ENCODE measurements around the gene GCLM. TPM values are rescaled to one million over a fixed set of nuclear protein-coding genes. Genes with fewer than 3 reads are reported as not detected.
A peak's percentile ranks its signal among the peaks of the same experiment; 100 is the strongest.

Gene GCLM
- total and polyA plus RNA-seq, 9 of the 15 experiments (the other 6 are each of a cell fraction or from before 2014, with no cell fraction given): 9.3 to 71.6 (median 24.5) TPM

GRCh38 chr1:93878889-93879586 lies 30.2 kb downstream of the GCLM start, which contains the start of gene DNTTIP2 (continued):
- TF ChIP-seq, protein P1, sequence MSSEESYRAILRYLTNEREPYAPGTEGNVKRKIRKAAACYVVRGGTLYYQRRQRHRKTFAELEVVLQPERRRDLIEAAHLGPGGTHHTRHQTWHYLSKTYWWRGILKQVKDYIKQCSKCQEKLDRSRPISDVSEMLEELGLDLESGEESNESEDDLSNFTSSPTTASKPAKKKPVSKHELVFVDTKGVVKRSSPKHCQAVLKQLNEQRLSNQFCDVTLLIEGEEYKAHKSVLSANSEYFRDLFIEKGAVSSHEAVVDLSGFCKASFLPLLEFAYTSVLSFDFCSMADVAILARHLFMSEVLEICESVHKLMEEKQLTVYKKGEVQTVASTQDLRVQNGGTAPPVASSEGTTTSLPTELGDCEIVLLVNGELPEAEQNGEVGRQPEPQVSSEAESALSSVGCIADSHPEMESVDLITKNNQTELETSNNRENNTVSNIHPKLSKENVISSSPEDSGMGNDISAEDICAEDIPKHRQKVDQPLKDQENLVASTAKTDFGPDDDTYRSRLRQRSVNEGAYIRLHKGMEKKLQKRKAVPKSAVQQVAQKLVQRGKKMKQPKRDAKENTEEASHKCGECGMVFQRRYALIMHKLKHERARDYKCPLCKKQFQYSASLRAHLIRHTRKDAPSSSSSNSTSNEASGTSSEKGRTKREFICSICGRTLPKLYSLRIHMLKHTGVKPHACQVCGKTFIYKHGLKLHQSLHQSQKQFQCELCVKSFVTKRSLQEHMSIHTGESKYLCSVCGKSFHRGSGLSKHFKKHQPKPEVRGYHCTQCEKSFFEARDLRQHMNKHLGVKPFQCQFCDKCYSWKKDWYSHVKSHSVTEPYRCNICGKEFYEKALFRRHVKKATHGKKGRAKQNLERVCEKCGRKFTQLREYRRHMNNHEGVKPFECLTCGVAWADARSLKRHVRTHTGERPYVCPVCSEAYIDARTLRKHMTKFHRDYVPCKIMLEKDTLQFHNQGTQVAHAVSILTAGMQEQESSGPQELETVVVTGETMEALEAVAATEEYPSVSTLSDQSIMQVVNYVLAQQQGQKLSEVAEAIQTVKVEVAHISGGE (CRISPR knock-in tag; IDR thresholded peaks at IDR 0.05): peak in 1 of 3 experiments; percentile 34; a peak in 1 of 6 replicates
- TF ChIP-seq SRSF7 (optimal IDR thresholded peaks at IDR 0.05; ENCODE audit: low read depth, low read length): no peak
- TF ChIP-seq ZC3H11A (IDR thresholded peaks at IDR 0.05; ENCODE audit: low read depth, low read length): no peak
- TF ChIP-seq HCFC1 (IDR thresholded peaks at IDR 0.05; ENCODE audit: low read depth, low read length): peak; percentile 84
- peak; percentile 90 for TF ChIP-seq ZHX1 (conservative IDR thresholded peaks at IDR 0.05; ENCODE audit: low read length)
- peak; percentile 0; the same call in 1 of the 2 replicates for TF ChIP-seq ZBTB17 (CRISPR knock-in tag; IDR thresholded peaks at IDR 0.05)
- TF ChIP-seq ETS2 (tag; IDR thresholded peaks at IDR 0.05; ENCODE audit: borderline replicate concordance, poor library complexity, severe bottlenecking): no peak
- TF ChIP-seq RBFOX2 (IDR thresholded peaks at IDR 0.05; ENCODE audit: low read depth, low read length): peak; percentile 98
- peak; percentile 22; the same call in 1 of the 2 replicates for TF ChIP-seq FOXM1 (IDR thresholded peaks at IDR 0.05; ENCODE audit: low read depth)
- TF ChIP-seq FOXM1 (CRISPR knock-in tag; IDR thresholded peaks at IDR 0.05; ENCODE audit: low read depth): no peak
- TF ChIP-seq HDGF (IDR thresholded peaks at IDR 0.05): no peak
- TF ChIP-seq ZNF76 (CRISPR knock-in tag; IDR thresholded peaks at IDR 0.05; ENCODE audit: borderline replicate concordance): no peak
- TF ChIP-seq SMAD4 (CRISPR knock-in tag; conservative IDR thresholded peaks at IDR 0.05): no peak
- no peak for TF ChIP-seq CBX5 (IDR thresholded peaks at IDR 0.05; ENCODE audit: borderline replicate concordance, low read depth)
- no peak for TF ChIP-seq JUND (IDR thresholded peaks at IDR 0.05; ENCODE audit: borderline replicate concordance, low read depth, low read length)
- no peak; the same call in 2 of the 3 replicates for TF ChIP-seq JUND (tag; IDR thresholded peaks at IDR 0.05; ENCODE audit: borderline replicate concordance, low read depth, low read length)
- no peak for TF ChIP-seq ELK3 (CRISPR knock-in tag; IDR thresholded peaks at IDR 0.05)
- no peak for TF ChIP-seq ZBTB26 (CRISPR knock-in tag; IDR thresholded peaks at IDR 0.05)
- TF ChIP-seq KAT8 (IDR thresholded peaks at IDR 0.05; ENCODE audit: low read depth): no peak
- peak; percentile 44; the same call in 1 of the 2 replicates for TF ChIP-seq DNMT1 (IDR thresholded peaks at IDR 0.05)

All from K562 (cell line).